K562 (cell line): ENCODE results near the gene CACNA1I. TPM values are rescaled to one million over a fixed set of nuclear protein-coding genes. Genes with fewer than 3 reads are reported as not detected.
A peak's percentile ranks its signal among the peaks of the same experiment; 100 is the strongest.

ENCODE experiments used
- ATAC-seq: fragments of 200-7000 bp; cut with Tn5 transposase; 3 replicates; pipeline ENCODE4 v1.9.1; 2020; ENCODE audit warnings: moderate library complexity
- BruUV-seq: library from RNA; stranded (reverse); fragments of 400-500 nt; replicated peaks from 2 replicates; lab custom pipeline; 2021; lab: Mats Ljungman, UMichigan
- CTCF ChIA-PET: fragments of 300-600 bp; formaldehyde crosslinking; extraction: SDS; loops from one replicate; lab custom pipeline; 2021; ENCODE audit warnings: low intra/inter-chr PET ratio; lab: Yijun Ruan, JAX
- POLR2A ChIA-PET: fragments of 300-600, 350-650 bp; sonication (Branson Sonifier 250); formaldehyde crosslinking; extraction: SDS; loops from one replicate; lab custom pipeline; 2021; ENCODE audit warnings: antibody characterized with exemption, inconsistent platforms; lab: Yijun Ruan, JAX
- DNase-seq, 4 experiments: peaks; one replicate each; pipeline versions ENCODE4 v3.0.0 to v3.0.0-alpha.2; 2011 to 2018; ENCODE audit warnings: low spot score in 3 of 4, mixed read lengths in 3 of 4; ENCODE audit errors: extremely low read depth in 1 of 4
- FAIRE-seq: peaks from 2 replicates; lab custom pipeline; 2011; peaks lifted over from hg19 to GRCh38; lab: Jason Lieb, UNC
- H2AFZ ChIP-seq: 2 replicates; pipeline ENCODE4 v1.6.0; 2011; ENCODE audit warnings: low read depth, low read length, control low read depth, inconsistent platforms
- H3K27ac ChIP-seq: fragments of 200-600 bp; 3 replicates; pipeline ENCODE4 v1.8.0; 2011; ENCODE audit warnings: low read depth, mild to moderate bottlenecking, control low read depth, inconsistent platforms, low read length, moderate library complexity, mixed read lengths; ENCODE audit errors: extremely low read depth
- H3K27me3 ChIP-seq, 2 experiments: fragments of 300-600 bp in 1 of 2; 2 replicates in 1 of 2; 3 replicates in 1 of 2; pipeline versions ENCODE4 v1.6.0 to v1.8.0; 2011; ENCODE audit warnings: inconsistent platforms in 2 of 2, low read length in 2 of 2, mild to moderate bottlenecking in 1 of 2, mixed read lengths in 1 of 2, moderate library complexity in 1 of 2; ENCODE audit not compliant: control insufficient read depth in 2 of 2, insufficient read depth in 2 of 2
- H3K36me3 ChIP-seq: fragments of 300-600 bp; 3 replicates; pipeline ENCODE4 v1.8.0; 2011; ENCODE audit warnings: mild to moderate bottlenecking, low read length, inconsistent platforms; ENCODE audit not compliant: control insufficient read depth, insufficient read depth
- H3K4me1 ChIP-seq, 2 experiments: fragments of 200-600 bp in 1 of 2; replicated peaks in 1 of 2; 2 replicates in 1 of 2; 3 replicates in 1 of 2; pipeline versions ENCODE4 v1.5.1 to v1.8.0; 2011; ENCODE audit warnings: inconsistent platforms in 2 of 2, low read length in 2 of 2, mild to moderate bottlenecking in 1 of 2, mixed read lengths in 1 of 2, moderate library complexity in 1 of 2; ENCODE audit not compliant: control insufficient read depth in 2 of 2, insufficient read depth in 2 of 2
- H3K4me2 ChIP-seq: 2 replicates; pipeline ENCODE4 v1.6.1; 2011; ENCODE audit warnings: low read length, control low read depth, inconsistent platforms, mixed read lengths; ENCODE audit not compliant: insufficient read depth
- H3K4me3 ChIP-seq: fragments of 200-600 bp; sonication (generic), shearing (Covaris generic); 2 replicates; pipeline ENCODE4 v1.5.1; 2016; ENCODE audit warnings: control low read depth, inconsistent platforms
- H3K79me2 ChIP-seq: fragments of 200-600 bp; 3 replicates; pipeline ENCODE4 v1.8.0; 2011; ENCODE audit warnings: low read length, inconsistent platforms; ENCODE audit not compliant: control insufficient read depth, insufficient read depth
- H3K9ac ChIP-seq, 2 experiments: 2 replicates each; pipeline versions ENCODE4 v1.6.0 to v1.6.1; 2011; ENCODE audit warnings: low read depth in 2 of 2, low read length in 2 of 2, control low read depth in 1 of 2, inconsistent platforms in 1 of 2, mild to moderate bottlenecking in 1 of 2, mixed read lengths in 1 of 2; ENCODE audit not compliant: insufficient read depth in 1 of 2
- H3K9me1 ChIP-seq: one replicate; pipeline ENCODE4 v1.6.0; 2011; ENCODE audit warnings: inconsistent platforms, mild to moderate bottlenecking, low read length, moderate library complexity; ENCODE audit not compliant: control insufficient read depth, insufficient read depth
- H3K9me3 ChIP-seq: replicated peaks from 2 replicates; pipeline ENCODE4 v1.5.1; 2011; ENCODE audit warnings: low read depth, low read length, inconsistent platforms; ENCODE audit not compliant: control insufficient read depth, insufficient read depth
- H4K20me1 ChIP-seq: replicated peaks from 2 replicates; pipeline ENCODE4 v1.6.1; 2011; ENCODE audit warnings: low read length, inconsistent platforms, mixed read lengths; ENCODE audit not compliant: control insufficient read depth, insufficient read depth
- PHF20 ChIP-seq: fragments of 450-650 bp; IDR thresholded peaks from 2 replicates; pipeline ENCODE4 v1.6.1; 2018; ENCODE audit not compliant: partially characterized antibody
- POLR2G ChIP-seq: fragments of 200-400 bp; formaldehyde crosslinking; IDR thresholded peaks from 2 replicates; pipeline ENCODE4 v1.6.1; 2017; ENCODE audit warnings: low read depth, mild to moderate bottlenecking, antibody characterized with exemption, low read length, moderate library complexity
- ZBTB7A ChIP-seq: IDR thresholded peaks from 2 replicates; pipeline ENCODE4 v1.6.1; 2011; ENCODE audit warnings: low read depth, mild to moderate bottlenecking, low read length, moderate library complexity, borderline replicate concordance; ENCODE audit not compliant: control insufficient read depth
- WGBS: fragments of 100-300 bp; shearing (Covaris generic); methylation state at CpG from one replicate; pipeline ENCODE4 v1.1.6; 2016; ENCODE audit warnings: low coverage, mixed read lengths; ENCODE audit not compliant: insufficient coverage; ENCODE audit errors: missing lambda C conversion rate; 5-methylcytosine and 5-hydroxymethylcytosine counted together
- in situ Hi-C: fragments of 300-500 bp; cut with MboI; formaldehyde crosslinking; loops from 4 replicates; pipeline ENCODE4 v1.15.0; 2018; ENCODE audit warnings: inconsistent platforms, mixed read lengths
- intact Hi-C: fragments of 100-400 bp; cut with micrococcal nuclease; formaldehyde crosslinking; loops from 2 replicates; pipeline ENCODE4 v1.14.2; 2022
- polyA plus RNA-seq, 8 experiments: library from polyadenylated mRNA; depleted of rRNA in 4 of 8; stranded (reverse) in 5 of 8; unstranded in 3 of 8; fragments of >200 nt; fragmentation: Nextera tagmentation in 2 of 8; fragmentation: Illumina TruSeq in 1 of 8; extraction: Ambion mirVana in 2 of 8; extraction: Trizol in 1 of 8; gene quantifications; 2 replicates each; pipeline versions ENCODE4 v1.2.1 to v1.2.3, GENCODE V29; 2011 to 2014; ENCODE audit warnings: inconsistent platforms in 1 of 8, missing spikeins in 1 of 8
- total RNA-seq, 7 experiments: library from RNA; depleted of rRNA in 6 of 7; stranded (reverse); fragments of >200 nt in 6 of 7; fragmentation: Illumina TruSeq in 2 of 7; extraction: Trizol in 2 of 7; gene quantifications; 2 replicates each; pipeline versions ENCODE4 v1.2.1 to v1.2.3, GENCODE V29; 2011 to 2021; ENCODE audit warnings: low replicate concordance in 1 of 7

The CACNA1I gene
- total and polyA plus RNA-seq, 9 of the 15 experiments (the other 6 are each of a cell fraction or from before 2014, with no cell fraction given) = 0.01 to 0.79 (median 0.32) TPM; not detected in 1

GRCh38 chr22:39560127-39560526 is 10.4 kb upstream of the CACNA1I start (continued):
- TF ChIP-seq ZBTB7A = 0 out of 2 replicates have a peak, but pooled peaks have one; percentile 14
- TF ChIP-seq, all 486 proteins: peak for 3

GRCh38 chr22:39562839-39563489 is 7.6 kb upstream of the CACNA1I start:
- FAIRE-seq = no peak
- 64% methylated on average over 5 of the region's 9 CpGs for WGBS

More at GRCh38 chr22:39562839-39563489, 7.6 kb upstream of the CACNA1I start:
- H3K4me1 ChIP-seq = peaks cover 0 to 32% of the 10 kb centered on the region in 2 experiments; a peak in 3 of 5 replicates
- POLR2A ChIA-PET = no interaction called here
- H3K9me1 ChIP-seq = no peaks in the 10 kb centered on the region
- CTCF ChIA-PET = no interaction called here
- H3K36me3 ChIP-seq = no peaks in the 10 kb centered on the region
- in situ Hi-C loops (no loop called here), intact Hi-C loops (no loop called here)
- ATAC-seq (no peak), DNase-seq (no peak)
- no peak overlapping the region for H2AFZ ChIP-seq
- no peak overlapping the region for H3K4me2 ChIP-seq
- H3K9ac ChIP-seq = no peak overlapping the region
- no TSS peak for BruUV-seq
- no peaks in the 10 kb centered on the region for H3K79me2 ChIP-seq
- H3K27me3 ChIP-seq = no peaks in the 10 kb centered on the region
- H3K4me3 ChIP-seq = no peak overlapping the region
- H4K20me1 ChIP-seq = no peaks in the 10 kb centered on the region
- no peaks in the 10 kb centered on the region for H3K9me3 ChIP-seq
- H3K27ac ChIP-seq = no peak overlapping the region
- TF ChIP-seq PHF20 (peak; percentile 10), POLR2G (no peak)
